ENCODE measurements around the gene AREL1. TPM values are rescaled to one million over a fixed set of nuclear protein-coding genes. Genes with fewer than 3 reads are reported as not detected.

Gene AREL1
- total and polyA plus RNA-seq, 2 of the 8 experiments (the other 6 are each of a cell fraction or from before 2014, with no cell fraction given) = 31.4 to 49.1 TPM

DNA sequence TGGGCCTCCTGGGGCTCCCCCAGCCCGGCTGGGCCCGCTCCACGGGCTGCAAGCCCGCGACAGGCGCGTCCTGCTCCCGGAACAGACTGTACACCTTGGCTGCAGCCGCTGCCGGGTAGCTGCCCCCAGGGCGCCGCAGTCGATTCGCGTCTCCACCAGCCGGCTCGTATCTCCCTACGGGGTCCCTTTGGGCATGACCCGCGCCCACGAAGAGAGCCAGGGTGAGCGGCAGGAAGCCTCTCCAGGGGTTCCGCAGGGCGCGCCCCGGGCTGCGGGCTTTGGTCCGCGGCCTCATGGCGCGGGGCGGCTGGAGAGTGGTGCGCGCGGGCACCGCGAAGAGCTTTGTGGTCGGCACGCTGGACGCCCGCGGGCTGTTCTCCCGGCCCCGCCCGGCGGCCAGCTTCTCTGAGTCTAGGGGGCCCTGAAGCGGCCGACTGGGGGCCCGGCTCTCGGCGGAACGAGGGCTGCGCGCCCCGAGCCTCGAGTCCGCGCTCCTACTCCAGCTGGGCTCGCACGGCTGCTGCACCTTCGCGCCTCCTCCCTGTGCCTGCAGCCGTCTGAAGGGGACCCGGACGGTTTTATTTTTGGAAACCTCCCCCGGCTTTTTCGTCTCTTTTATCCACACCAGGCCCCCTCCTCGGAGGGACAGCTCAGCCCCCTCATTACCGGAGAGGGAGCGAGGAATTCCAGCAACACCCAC is 101.1 kb downstream of the AREL1 start, which contains the start of gene LTBP2:
Gene LTBP2, minus strand, starts transcription at position 588 of the 700 bp plus-strand sequence. Its CDS starts 293 bp downstream, at position 295.
- Histone ChIP-seq H3K56ac (replicated peaks; ENCODE audit: insufficient read length, low read depth, low read length) (no peak within 1 kb of the TSS), H2BK20ac (ENCODE audit: low read length) (no peak within 1 kb of the TSS), H4K91ac (replicated peaks; ENCODE audit: insufficient read length, low read length) (peak within 1 kb of the TSS; percentile 57), H3K9ac (replicated peaks in 1 of 4; ENCODE audit: extremely low read depth in 1 of 4, low read depth in 3 of 4, low read length in 3 of 4) (peak within 1 kb of the TSS in 1 of 4 experiments; percentile 4; a peak in 1 of 7 replicates), H4K8ac (ENCODE audit: extremely low read depth, insufficient read depth, low read length) (peak within 1 kb of the TSS; percentile 37), H3K4me3 (ENCODE audit: extremely low read depth in 1 of 4, insufficient read depth in 2 of 4, low read depth in 3 of 4, low read length in 4 of 4) (peak within 1 kb of the TSS; percentile 38 to 70 (median 56)), H2BK120ac (replicated peaks; ENCODE audit: low read depth, low read length) (no peak within 1 kb of the TSS), H3K4me1 (replicated peaks in 1 of 4; ENCODE audit: control insufficient read depth in 3 of 4, insufficient read depth in 4 of 4, low read length in 3 of 4) (peaks cover 2 to 6% (median 3%) of the 10 kb centered on the region in 4 experiments; a peak in 5 of 7 replicates), H3K23me2 (ENCODE audit: low read depth, low read length) (peaks cover 7% of the 10 kb centered on the region; the same call in 1 of the 2 replicates), H2BK15ac (ENCODE audit: low read length) (no peak within 1 kb of the TSS), H3K4ac (replicated peaks; ENCODE audit: insufficient read length, low read depth, low read length) (no peak within 1 kb of the TSS), H2AFZ (ENCODE audit: low read length) (peak within 1 kb of the TSS; percentile 79; the same call in 1 of the 2 replicates), H3K27me3 (replicated peaks in 1 of 4; ENCODE audit: control insufficient read depth in 3 of 4, extremely low read depth in 1 of 4, insufficient read depth in 3 of 4, low read length in 3 of 4) (peaks cover 28 to 35% (median 32%) of the 10 kb centered on the region in 4 experiments), H3K79me2 (ENCODE audit: control insufficient read depth in 1 of 2, insufficient read depth in 2 of 2, low read length in 2 of 2) (no peaks in the 10 kb centered on the region), H3K79me1 (ENCODE audit: low read depth, low read length) (no peaks in the 10 kb centered on the region), H3K18ac (ENCODE audit: extremely low read depth, low read length) (peak within 1 kb of the TSS; percentile 60; the same call in 1 of the 2 replicates), H2BK12ac (ENCODE audit: low read depth, low read length) (no peak within 1 kb of the TSS), H4K5ac (ENCODE audit: insufficient read length, low read depth, low read length) (no peak within 1 kb of the TSS), H2BK5ac (ENCODE audit: low read depth, low read length) (no peak within 1 kb of the TSS), H3K27ac (ENCODE audit: low read depth, low read length) (no peak within 1 kb of the TSS), H3K36me3 (ENCODE audit: control insufficient read depth in 2 of 4, insufficient read depth in 4 of 4, low read length in 3 of 4) (peaks cover 0 to 11% (median 0%) of the 10 kb centered on the region in 4 experiments; a peak in 1 of 8 replicates), H3K9me3 (ENCODE audit: insufficient read depth in 2 of 2, low read depth in 1 of 2, low read length in 1 of 2) (no peaks in the 10 kb centered on the region; a peak in 1 of 4 replicates), H4K20me1 (replicated peaks in 1 of 2; ENCODE audit: control insufficient read depth in 1 of 2, insufficient read depth in 2 of 2, low read length in 2 of 2) (no peaks in the 10 kb centered on the region), H3K14ac (ENCODE audit: insufficient read length) (no peak within 1 kb of the TSS), H2AK5ac (ENCODE audit: low read depth, low read length) (no peak within 1 kb of the TSS), H3K4me2 (ENCODE audit: insufficient read depth in 1 of 2, low read depth in 2 of 2, low read length in 2 of 2) (peak within 1 kb of the TSS; percentile 65 to 76), H3K23ac (ENCODE audit: insufficient read length) (no peak within 1 kb of the TSS)
- no peak for DNase-seq (ENCODE audit: low read depth in 1 of 2, low spot score in 2 of 2)
- ChIA-PET POLR2A (ENCODE audit: partially characterized antibody) (interaction anchor here (0.9 to 2.9 kb wide), 6 partner anchors 25 to 267 kb away, joined by 3 to 7 read pairs (median 4); no protein-coding TSS in a partner anchor), CTCF (ENCODE audit: partially characterized antibody) (interaction anchor here (0.6 to 7.6 kb wide), 19 partner anchors 11 to 1392 kb away, joined by 3 to 176 read pairs (median 4); partner anchors contain the start of genes PROX2 and YLPM1)
- no peak for FAIRE-seq
- 2% methylated on average over 53 of the region's 70 CpGs; no CpG with 5 or more reads in 1 of the 2 experiments for WGBS, 2 experiments (ENCODE audit: extremely low coverage in 1 of 2, insufficient coverage in 1 of 2, insufficient read length in 1 of 2, insufficient replicate concordance in 2 of 2, low coverage in 1 of 2, low lambda C conversion rate in 2 of 2, missing lambda C conversion rate in 1 of 2)
- TF ChIP-seq, protein P1, sequence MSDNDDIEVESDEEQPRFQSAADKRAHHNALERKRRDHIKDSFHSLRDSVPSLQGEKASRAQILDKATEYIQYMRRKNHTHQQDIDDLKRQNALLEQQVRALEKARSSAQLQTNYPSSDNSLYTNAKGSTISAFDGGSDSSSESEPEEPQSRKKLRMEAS (IDR thresholded peaks at IDR 0.05) = peak; percentile 65
- TF ChIP-seq SUZ12 (IDR thresholded peaks at IDR 0.05; ENCODE audit: low read length) (peak; percentile 97), MAFK (IDR thresholded peaks at IDR 0.05; ENCODE audit: low read depth, low read length) (no peak), TCF12 (IDR thresholded peaks at IDR 0.05; ENCODE audit: low read depth, low read length) (no peak), KDM1A (IDR thresholded peaks at IDR 0.05; ENCODE audit: borderline replicate concordance, low read length) (no peak), PHF8 (conservative IDR thresholded peaks at IDR 0.05; ENCODE audit: low read depth, low read length) (no peak)
- TF ChIP-seq, protein P2, sequence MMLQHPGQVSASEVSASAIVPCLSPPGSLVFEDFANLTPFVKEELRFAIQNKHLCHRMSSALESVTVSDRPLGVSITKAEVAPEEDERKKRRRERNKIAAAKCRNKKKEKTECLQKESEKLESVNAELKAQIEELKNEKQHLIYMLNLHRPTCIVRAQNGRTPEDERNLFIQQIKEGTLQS (IDR thresholded peaks at IDR 0.05; ENCODE audit: insufficient read depth, low read depth, low read length) = no peak
- TF ChIP-seq, protein P3, sequence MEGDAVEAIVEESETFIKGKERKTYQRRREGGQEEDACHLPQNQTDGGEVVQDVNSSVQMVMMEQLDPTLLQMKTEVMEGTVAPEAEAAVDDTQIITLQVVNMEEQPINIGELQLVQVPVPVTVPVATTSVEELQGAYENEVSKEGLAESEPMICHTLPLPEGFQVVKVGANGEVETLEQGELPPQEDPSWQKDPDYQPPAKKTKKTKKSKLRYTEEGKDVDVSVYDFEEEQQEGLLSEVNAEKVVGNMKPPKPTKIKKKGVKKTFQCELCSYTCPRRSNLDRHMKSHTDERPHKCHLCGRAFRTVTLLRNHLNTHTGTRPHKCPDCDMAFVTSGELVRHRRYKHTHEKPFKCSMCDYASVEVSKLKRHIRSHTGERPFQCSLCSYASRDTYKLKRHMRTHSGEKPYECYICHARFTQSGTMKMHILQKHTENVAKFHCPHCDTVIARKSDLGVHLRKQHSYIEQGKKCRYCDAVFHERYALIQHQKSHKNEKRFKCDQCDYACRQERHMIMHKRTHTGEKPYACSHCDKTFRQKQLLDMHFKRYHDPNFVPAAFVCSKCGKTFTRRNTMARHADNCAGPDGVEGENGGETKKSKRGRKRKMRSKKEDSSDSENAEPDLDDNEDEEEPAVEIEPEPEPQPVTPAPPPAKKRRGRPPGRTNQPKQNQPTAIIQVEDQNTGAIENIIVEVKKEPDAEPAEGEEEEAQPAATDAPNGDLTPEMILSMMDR (IDR thresholded peaks at IDR 0.05; ENCODE audit: control extremely low read depth in 1 of 3, insufficient read depth in 1 of 3, low read depth in 1 of 3, low read length in 3 of 3) = no peak
